Measurements from ENCODE around the gene OR10G6.

Gene OR10G6

DNA sequence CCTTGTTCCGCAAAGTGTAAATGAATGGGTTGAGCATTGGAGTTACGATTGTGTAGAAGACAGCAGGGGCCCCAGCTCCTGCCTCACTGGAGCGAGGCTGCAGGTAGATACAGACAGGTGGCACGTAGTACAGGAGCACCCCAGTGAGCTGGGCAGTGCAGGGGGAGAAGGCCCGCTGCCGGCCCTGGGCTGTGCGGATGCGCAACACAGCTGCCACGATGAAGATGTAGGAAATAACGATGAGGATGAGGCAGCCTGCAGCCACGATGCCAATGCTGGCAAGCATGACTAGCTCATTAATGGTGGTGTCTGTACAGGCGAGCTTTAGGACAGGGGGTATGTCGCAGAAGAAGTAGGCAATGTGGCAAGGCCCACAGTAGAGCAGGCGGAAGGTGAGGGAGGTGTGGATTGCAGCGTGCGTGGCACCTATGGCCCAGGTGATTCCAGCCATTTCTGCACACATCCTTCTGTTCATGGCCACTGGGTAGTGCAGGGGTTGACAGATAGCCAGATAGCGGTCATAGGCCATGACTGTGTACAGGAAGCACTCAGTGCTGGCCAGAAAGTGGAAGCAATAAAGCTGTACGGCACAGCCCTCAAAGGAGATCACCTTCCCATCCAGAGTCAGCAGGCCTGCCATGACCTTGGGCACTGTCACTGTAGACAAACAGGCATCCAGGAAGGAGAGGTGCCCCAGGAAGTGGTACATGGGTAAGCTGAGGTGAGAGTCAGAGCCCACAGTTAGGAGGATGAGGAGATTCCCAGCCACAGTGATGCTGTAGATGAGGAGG lies 18.0 kb downstream of the OR10G6 start:
- H3K36me3 ChIP-seq (ENCODE audit: control insufficient read depth in 2 of 2, insufficient read depth in 1 of 2, low read length in 2 of 2): no peaks in the 10 kb centered on the region
- H3K9me3 ChIP-seq (ENCODE audit: control insufficient read depth, insufficient read depth, low read depth, low read length): no peaks in the 10 kb centered on the region
- TF ChIP-seq ZNF621 (tag by site-specific recombination; IDR thresholded peaks at IDR 0.05): no peak
- no peak for TF ChIP-seq ZNF404 (tag by site-specific recombination; IDR thresholded peaks at IDR 0.05)
- TF ChIP-seq, protein P1, sequence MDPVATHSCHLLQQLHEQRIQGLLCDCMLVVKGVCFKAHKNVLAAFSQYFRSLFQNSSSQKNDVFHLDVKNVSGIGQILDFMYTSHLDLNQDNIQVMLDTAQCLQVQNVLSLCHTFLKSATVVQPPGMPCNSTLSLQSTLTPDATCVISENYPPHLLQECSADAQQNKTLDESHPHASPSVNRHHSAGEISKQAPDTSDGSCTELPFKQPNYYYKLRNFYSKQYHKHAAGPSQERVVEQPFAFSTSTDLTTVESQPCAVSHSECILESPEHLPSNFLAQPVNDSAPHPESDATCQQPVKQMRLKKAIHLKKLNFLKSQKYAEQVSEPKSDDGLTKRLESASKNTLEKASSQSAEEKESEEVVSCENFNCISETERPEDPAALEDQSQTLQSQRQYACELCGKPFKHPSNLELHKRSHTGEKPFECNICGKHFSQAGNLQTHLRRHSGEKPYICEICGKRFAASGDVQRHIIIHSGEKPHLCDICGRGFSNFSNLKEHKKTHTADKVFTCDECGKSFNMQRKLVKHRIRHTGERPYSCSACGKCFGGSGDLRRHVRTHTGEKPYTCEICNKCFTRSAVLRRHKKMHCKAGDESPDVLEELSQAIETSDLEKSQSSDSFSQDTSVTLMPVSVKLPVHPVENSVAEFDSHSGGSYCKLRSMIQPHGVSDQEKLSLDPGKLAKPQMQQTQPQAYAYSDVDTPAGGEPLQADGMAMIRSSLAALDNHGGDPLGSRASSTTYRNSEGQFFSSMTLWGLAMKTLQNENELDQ (tag by site-specific recombination; IDR thresholded peaks at IDR 0.05; ENCODE audit: low read depth): no peak
- TF ChIP-seq, protein P2, sequence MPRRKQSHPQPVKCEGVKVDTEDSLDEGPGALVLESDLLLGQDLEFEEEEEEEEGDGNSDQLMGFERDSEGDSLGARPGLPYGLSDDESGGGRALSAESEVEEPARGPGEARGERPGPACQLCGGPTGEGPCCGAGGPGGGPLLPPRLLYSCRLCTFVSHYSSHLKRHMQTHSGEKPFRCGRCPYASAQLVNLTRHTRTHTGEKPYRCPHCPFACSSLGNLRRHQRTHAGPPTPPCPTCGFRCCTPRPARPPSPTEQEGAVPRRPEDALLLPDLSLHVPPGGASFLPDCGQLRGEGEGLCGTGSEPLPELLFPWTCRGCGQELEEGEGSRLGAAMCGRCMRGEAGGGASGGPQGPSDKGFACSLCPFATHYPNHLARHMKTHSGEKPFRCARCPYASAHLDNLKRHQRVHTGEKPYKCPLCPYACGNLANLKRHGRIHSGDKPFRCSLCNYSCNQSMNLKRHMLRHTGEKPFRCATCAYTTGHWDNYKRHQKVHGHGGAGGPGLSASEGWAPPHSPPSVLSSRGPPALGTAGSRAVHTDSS (tag by site-specific recombination; IDR thresholded peaks at IDR 0.05): no peak
- no peak for TF ChIP-seq ZNF341 (tag by site-specific recombination; IDR thresholded peaks at IDR 0.05; ENCODE audit: low read depth)
- no peak for TF ChIP-seq ZNF558 (tag by site-specific recombination; IDR thresholded peaks at IDR 0.05)
- TF ChIP-seq, protein P3, sequence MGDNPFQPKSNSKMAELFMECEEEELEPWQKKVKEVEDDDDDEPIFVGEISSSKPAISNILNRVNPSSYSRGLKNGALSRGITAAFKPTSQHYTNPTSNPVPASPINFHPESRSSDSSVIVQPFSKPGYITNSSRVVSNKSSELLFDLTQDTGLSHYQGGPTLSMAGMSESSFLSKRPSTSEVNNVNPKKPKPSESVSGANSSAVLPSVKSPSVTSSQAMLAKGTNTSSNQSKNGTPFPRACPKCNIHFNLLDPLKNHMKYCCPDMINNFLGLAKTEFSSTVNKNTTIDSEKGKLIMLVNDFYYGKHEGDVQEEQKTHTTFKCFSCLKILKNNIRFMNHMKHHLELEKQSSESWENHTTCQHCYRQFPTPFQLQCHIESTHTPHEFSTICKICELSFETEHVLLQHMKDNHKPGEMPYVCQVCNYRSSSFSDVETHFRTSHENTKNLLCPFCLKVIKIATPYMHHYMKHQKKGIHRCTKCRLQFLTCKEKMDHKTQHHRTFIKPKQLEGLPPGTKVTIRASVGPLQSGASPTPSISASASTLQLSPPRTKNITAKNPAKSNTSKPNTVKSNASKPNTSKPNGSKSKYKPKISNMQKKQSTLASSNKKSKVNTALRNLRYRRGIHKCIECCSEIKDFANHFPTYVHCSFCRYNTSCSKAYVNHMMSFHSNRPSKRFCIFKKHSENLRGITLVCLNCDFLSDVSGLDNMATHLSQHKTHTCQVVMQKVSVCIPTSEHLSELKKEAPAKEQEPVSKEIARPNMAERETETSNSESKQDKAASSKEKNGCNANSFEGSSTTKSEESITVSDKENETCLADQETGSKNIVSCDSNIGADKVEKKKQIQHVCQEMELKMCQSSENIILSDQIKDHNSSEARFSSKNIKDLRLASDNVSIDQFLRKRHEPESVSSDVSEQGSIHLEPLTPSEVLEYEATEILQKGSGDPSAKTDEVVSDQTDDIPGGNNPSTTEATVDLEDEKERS (tag by site-specific recombination; IDR thresholded peaks at IDR 0.05): no peak
- TF ChIP-seq ZNF121 (tag by site-specific recombination; IDR thresholded peaks at IDR 0.05): no peak
- no peak for TF ChIP-seq ZNF157 (tag by site-specific recombination; IDR thresholded peaks at IDR 0.05)
- TF ChIP-seq, protein P4, sequence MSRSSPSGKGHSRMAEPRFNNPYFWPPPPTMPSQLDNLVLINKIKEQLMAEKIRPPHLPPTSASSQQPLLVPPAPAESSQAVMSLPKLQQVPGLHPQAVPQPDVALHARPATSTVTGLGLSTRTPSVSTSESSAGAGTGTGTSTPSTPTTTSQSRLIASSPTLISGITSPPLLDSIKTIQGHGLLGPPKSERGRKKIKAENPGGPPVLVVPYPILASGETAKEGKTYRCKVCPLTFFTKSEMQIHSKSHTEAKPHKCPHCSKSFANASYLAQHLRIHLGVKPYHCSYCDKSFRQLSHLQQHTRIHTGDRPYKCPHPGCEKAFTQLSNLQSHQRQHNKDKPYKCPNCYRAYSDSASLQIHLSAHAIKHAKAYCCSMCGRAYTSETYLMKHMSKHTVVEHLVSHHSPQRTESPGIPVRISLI (tag by site-specific recombination; IDR thresholded peaks at IDR 0.05): no peak
- no peak for TF ChIP-seq ZNF366 (tag by site-specific recombination; conservative IDR thresholded peaks at IDR 0.05)
- TF ChIP-seq, protein P5, sequence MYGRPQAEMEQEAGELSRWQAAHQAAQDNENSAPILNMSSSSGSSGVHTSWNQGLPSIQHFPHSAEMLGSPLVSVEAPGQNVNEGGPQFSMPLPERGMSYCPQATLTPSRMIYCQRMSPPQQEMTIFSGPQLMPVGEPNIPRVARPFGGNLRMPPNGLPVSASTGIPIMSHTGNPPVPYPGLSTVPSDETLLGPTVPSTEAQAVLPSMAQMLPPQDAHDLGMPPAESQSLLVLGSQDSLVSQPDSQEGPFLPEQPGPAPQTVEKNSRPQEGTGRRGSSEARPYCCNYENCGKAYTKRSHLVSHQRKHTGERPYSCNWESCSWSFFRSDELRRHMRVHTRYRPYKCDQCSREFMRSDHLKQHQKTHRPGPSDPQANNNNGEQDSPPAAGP (tag by site-specific recombination; IDR thresholded peaks at IDR 0.05): no peak
- ChIA-PET CTCF (no interaction called here), POLR2A (no interaction called here)
- H3K27ac ChIP-seq (ENCODE audit: extremely low read depth, low read depth, low read length): no peak overlapping the region
- no peak overlapping the region for H3K4me3 ChIP-seq (ENCODE audit: low read depth, low read length)
- H3K4me1 ChIP-seq (ENCODE audit: control insufficient read depth, insufficient read depth, low read length): no peaks in the 10 kb centered on the region

DNA sequence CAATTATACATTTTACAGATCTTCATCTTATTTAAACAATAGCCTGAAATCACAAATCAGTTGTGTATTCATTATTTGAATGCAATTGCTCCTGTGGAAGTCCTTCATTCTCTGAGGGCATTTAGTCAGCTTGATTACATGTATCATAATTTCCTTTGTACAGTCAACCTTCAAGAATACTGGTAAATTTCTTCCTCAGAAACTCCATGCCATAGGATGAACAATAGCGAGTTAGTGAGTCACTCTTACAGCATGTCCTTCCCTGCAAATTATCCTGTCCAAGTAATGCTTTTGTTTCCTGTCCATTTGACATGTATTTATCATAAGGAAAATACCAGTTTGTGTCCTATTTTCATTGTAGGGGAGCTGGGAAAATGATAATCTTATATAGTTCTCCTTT lies 21.1 kb downstream of the OR10G6 start:
- CTCF ChIA-PET: no interaction called here
- no peak overlapping the region for H3K27ac ChIP-seq (ENCODE audit: extremely low read depth, low read depth, low read length)
- POLR2A ChIA-PET: no interaction called here

More for the DNA sequence above, 21.1 kb downstream of the OR10G6 start:
- Histone ChIP-seq H3K4me3 (ENCODE audit: low read depth, low read length) (no peak overlapping the region), H3K4me1 (ENCODE audit: control insufficient read depth, insufficient read depth, low read length) (no peaks in the 10 kb centered on the region), H3K36me3 (ENCODE audit: control insufficient read depth in 2 of 2, insufficient read depth in 1 of 2, low read length in 2 of 2) (no peaks in the 10 kb centered on the region), H3K9me3 (ENCODE audit: control insufficient read depth, insufficient read depth, low read depth, low read length) (no peaks in the 10 kb centered on the region)
- TF ChIP-seq ZBTB8A (tag by site-specific recombination; IDR thresholded peaks at IDR 0.05) (no peak), ZNF404 (tag by site-specific recombination; IDR thresholded peaks at IDR 0.05) (no peak), ZNF221 (tag by site-specific recombination; IDR thresholded peaks at IDR 0.05; ENCODE audit: borderline replicate concordance) (no peak), ZNF530 (tag by site-specific recombination; IDR thresholded peaks at IDR 0.05; ENCODE audit: low read depth) (no peak), OSR2 (tag by site-specific recombination; IDR thresholded peaks at IDR 0.05) (no peak), KLF8 (tag by site-specific recombination; IDR thresholded peaks at IDR 0.05) (no peak), ZNF211 (tag by site-specific recombination; IDR thresholded peaks at IDR 0.05; ENCODE audit: low read depth) (no peak), ZNF654 (tag by site-specific recombination; IDR thresholded peaks at IDR 0.05; ENCODE audit: low read depth) (no peak)
- TF ChIP-seq, protein P6, sequence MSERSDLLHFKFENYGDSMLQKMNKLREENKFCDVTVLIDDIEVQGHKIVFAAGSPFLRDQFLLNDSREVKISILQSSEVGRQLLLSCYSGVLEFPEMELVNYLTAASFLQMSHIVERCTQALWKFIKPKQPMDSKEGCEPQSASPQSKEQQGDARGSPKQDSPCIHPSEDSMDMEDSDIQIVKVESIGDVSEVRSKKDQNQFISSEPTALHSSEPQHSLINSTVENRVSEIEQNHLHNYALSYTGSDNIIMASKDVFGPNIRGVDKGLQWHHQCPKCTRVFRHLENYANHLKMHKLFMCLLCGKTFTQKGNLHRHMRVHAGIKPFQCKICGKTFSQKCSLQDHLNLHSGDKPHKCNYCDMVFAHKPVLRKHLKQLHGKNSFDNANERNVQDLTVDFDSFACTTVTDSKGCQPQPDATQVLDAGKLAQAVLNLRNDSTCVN (tag by site-specific recombination; optimal IDR thresholded peaks at IDR 0.05): no peak

Data from HEK293 (cell line).